ENCODE measurements around the gene PLA2G2A.
"Not testable (repeated sequence)": the region's sequence is repeated elsewhere in the genome, so short reads cannot be mapped to it uniquely, and the experiment has no call there.

Gene PLA2G2A

DNA sequence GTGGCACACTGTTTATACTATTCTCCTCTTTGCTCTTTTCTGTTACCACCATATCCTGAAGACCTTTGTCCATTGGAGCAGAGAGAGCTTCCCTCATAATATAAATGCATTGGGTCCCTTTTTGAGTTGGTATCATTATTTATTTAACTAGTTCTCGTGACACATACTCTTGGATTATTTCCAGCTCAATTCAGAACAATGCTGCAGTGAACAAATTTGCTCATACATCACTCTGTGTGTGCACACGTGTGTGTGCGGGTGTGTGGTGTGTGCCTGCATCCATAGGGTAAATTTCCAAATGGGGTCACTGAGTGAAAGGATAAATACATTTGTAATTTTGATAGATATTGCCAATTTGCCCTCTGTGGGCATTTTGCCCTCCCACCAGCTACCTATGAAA, 5.8 kb downstream of the PLA2G2A start:
- no peak for DNase-seq (ENCODE audit: low read depth in 3 of 3)

DNA sequence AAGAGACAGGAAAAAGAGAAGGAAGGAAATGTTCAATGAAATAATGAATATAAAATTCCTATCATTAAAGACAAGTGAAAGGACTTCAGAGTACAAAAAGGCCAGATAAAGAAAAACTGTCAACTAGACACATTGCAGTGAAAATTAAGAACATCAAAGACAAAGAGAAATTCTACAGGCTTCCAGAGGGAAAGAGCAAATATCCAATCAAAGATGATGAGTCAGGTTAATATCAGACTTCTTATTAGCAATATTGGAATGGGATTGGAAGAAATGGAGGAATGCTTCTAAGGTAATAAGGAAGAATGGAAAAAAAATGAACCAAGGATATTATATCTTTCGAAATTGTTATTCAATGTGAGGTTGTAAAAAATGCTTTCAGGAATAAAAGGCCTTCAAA, 7.8 kb downstream of the PLA2G2A start:
- no peak for DNase-seq (ENCODE audit: low read depth in 3 of 3)

GRCh38 chr1:19969898-19970660, 9.3 kb downstream of the PLA2G2A start:
- DNase-seq (ENCODE audit: low read depth in 3 of 3) = no peak

DNA sequence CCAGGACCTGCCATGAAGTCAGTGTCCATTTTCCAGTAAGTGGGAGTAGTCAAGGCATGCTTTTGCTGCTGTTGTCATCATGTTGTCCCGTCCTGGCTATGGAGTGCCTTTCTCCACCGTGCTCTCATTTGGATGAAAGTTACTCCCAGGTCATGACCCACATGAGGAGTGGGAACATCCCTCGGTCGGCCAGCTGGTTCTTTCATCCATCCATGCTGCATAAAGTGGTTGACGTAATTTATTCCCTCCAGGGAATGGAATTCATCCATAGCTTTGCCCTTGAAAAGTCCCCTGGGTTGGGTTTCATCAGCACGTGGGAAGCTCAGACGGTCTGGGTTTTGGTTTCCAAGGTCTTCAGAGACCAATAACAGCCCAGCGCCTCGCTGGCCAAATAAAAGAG, 11.6 kb downstream of the PLA2G2A start:
- no peak for DNase-seq (ENCODE audit: low read depth in 3 of 3)

DNA sequence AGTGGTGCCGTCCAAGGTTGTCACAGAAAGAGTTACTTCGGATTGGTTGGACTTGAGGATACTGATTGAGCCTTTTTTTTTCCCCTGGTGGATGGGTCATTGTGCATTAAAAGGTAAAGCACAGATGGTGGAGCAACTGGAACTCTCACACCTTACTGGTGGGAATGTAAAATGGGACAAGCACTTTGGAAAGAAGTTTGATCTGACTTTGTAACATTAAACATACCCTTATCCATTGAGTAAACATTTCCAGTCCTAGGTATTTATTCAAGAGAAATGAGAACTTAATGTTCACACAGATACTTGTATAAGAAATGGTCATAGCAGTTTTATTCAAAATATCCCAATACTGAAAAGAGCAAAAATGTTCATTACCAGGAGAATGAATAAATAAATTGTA, 14.9 kb downstream of the PLA2G2A start:
- no peak for DNase-seq (ENCODE audit: low read depth in 3 of 3)

DNA sequence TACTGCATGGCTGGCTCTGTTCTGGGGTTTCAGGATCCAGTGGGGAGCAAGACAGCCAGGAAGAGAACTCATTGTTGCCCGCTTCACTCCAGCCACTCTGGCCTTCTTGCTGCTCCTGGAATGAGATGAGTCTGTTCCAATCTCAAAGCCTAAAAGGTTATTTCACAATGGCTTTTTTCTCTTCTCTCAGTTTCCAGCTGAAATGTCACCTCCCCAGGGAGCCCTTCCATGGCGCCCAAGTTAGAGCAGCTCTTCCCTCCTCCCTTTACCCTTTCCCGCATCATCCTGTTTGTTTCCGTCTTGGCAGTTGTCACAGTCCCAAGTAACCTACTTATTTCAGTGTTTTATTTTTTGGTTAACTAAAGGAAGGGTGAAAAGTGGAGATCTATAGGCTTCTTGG, 15.8 kb downstream of the PLA2G2A start:
- DNase-seq (ENCODE audit: low read depth in 3 of 3) = no peak

DNA sequence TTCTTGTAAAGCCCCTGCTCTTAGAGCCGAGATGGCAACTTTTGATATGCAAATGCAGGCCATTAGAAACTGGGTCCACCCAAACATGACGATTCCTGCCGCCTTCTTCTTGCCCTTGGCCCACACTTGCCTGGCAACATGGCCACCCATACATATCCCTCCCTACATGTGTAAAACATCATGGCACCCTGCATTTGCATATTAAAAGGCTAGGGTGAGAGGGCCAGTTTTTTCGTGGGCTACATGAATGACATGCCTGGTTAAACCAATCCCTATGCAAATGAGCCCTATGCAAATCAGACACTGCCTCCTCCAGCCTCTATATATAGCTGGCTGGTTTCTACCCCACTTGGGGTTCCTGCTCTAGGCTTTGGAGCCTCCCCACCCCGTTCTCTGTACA, 18.8 kb downstream of the PLA2G2A start:
- DNase-seq (ENCODE audit: low read depth in 3 of 3) = no peak

DNA sequence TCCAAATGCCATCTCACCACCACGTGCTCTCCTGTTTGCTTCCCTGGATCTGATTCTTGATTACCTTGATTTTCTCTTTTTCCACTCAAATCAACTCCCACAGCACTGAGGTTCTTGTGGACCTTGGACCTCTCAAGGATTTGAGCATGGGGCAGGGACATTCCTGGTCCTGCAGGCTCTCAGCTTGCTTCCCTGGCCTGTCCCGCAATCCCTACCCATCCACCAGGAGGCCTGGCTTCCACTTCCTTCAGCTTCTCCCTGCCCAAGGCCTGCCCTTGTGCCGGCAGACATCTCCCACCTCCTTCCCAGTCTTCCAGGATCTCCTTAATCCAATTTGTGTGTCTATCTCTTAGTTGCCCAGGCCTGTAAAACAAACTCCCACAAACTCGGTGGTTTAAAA, 21.6 kb downstream of the PLA2G2A start:
- no peak for DNase-seq (ENCODE audit: low read depth in 3 of 3)

- DNase-seq (ENCODE audit: low read depth in 3 of 3) = no peak
Measured at GRCh38 chr1:19955534-19956170, 23.8 kb downstream of the PLA2G2A start.

DNA sequence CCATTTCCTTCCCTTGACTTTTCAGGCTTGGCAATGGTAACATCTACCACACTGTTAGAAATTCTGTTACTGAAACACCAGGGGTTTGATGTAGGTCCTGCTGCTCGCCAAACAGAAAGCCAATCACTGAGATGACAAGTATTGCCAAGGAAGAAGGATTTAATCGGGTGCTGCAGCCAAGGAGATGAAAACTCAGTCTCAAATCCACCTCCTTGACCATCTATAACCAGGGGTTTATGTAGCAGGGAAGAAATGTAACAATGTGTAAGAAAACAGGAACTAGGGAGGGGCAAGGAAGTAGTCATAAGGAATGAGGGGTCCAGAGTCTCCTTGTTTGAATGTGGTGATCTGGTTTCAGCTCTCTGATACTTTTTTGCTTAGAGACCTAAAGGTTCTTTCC, 25.4 kb downstream of the PLA2G2A start:
- DNase-seq (ENCODE audit: low read depth in 3 of 3) = no peak

- no peak for DNase-seq (ENCODE audit: low read depth in 3 of 3)
Measured at GRCh38 chr1:19949016-19949415, 30.4 kb downstream of the PLA2G2A start.

DNA sequence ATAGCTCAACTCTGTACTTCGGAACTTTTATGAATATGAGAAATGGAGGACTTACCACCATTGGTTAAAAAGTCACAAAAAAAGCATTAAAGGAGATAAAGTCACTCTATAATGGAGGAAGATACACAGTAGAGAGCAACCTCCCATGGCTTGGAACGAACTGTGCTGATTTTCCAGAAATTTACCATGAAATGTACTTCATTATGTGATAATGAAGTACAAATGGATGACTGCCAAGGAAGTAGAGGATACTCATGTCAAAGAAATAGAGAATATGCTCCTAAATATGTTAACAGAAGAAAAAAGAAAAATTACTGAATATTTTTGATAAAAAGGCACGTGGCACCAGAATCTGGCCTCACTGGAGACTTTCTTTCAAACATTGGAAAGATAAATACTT, 32.4 kb downstream of the PLA2G2A start:
- no peak for DNase-seq (ENCODE audit: low read depth in 3 of 3)

GRCh38 chr1:19946331-19946751, 33.1 kb downstream of the PLA2G2A start:
- no peak for DNase-seq (ENCODE audit: low read depth in 3 of 3)

- no peak for DNase-seq (ENCODE audit: low read depth in 3 of 3)
Measured at GRCh38 chr1:19945914-19946313, 33.5 kb downstream of the PLA2G2A start.

GRCh38 chr1:19942657-19943056, 36.8 kb downstream of the PLA2G2A start:
- DNase-seq (ENCODE audit: low read depth in 3 of 3) = no peak

GRCh38 chr1:19942088-19942487, 37.3 kb downstream of the PLA2G2A start:
- no peak for DNase-seq (ENCODE audit: low read depth in 3 of 3)

GRCh38 chr1:19941206-19941568, 38.2 kb downstream of the PLA2G2A start:
- DNase-seq (ENCODE audit: low read depth in 3 of 3) = no peak

DNA sequence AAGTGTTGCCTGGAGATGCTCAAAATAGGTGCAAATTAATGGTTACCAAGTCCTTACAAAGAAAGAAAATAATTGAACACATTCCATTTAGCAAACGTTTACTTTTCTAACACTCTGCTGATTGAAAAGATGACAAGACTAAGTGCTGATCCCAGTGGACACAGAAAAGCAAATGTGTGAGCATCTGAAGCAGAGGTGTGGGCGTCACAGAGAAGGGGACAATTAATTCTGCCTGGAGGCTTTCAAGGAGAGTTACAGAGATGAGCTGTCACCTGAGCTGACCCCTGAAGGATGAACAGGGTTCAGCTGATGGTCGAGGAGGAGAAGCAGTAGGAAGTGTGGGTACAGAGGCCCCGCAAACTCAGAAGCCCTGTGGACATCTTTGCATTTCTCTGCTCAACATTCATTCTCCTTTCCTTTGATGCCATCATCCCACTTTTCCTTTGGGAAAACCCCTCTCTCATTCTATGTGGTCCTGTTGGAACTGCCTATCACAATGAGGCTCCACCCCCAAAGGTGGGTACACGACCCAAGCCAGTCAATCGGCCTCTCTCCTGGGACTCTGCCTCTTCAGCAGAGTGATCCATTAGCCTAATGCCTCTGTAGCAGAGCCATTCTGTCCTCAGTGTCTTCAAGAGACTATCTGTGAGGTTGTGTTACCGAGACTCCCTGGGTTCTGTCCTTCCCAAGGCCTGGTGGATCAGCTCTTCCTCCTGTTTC, 38.8 kb downstream of the PLA2G2A start:
- DNase-seq (ENCODE audit: low read depth in 3 of 3) = no peak

DNA sequence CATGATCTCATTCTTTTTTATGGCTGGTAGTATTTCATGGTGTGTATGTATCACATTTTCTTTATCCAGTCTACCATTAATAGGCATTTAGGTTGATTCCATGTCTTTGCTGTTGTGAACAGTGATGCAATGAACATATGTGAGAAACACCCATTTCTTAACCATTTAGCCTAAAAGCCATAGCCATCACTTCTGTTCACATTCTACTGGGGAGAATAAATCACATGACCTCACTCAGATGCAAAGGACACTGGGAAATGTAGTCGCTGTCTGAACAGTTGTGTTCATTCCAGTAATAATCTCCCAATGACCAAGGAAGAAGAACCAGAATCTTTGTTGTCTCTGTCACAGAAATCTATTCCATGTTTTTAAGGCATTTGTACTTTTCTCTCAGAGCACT, 40.9 kb downstream of the PLA2G2A start:
- no peak for DNase-seq (ENCODE audit: low read depth in 3 of 3)

- no peak for DNase-seq (ENCODE audit: low read depth in 3 of 3)
Measured at GRCh38 chr1:19936061-19936750, 43.2 kb downstream of the PLA2G2A start.

DNA sequence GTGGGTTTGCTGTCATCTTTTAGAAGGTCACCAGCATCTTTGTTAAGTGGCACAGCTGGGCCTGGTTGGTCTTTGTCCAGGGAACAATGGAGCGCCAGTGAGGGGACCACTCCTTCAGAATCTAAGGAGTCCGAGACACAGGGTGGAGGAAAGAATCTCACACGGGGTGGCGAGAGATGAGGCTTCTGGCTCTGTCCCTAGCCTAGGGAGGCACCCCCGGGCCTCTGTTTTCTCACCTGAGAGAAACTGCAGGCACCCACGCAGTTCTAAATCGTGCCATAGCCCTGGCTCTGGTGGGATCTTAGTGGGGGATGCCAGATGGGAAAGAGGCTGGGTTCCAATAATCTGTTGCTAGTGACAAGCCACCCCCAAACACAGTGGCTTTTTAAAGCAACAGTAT, 45.1 kb downstream of the PLA2G2A start:
- no peak for DNase-seq (ENCODE audit: low read depth in 3 of 3)

DNA sequence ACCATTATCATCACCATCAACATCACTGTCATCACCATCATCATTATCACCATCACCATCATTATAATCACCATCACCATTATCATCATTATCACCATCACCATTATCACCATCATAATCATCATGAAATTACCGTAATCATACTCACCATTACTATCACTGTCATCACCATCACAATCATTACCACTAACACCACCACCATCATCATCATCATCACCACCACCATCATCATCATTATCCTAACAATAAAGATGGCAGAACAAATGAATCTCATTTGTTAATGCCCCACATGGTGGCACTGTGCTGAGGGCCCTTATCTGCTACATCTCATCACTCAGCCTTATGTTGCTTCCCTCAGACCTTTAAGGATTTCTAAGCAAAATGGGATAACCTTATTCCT, 46.6 kb downstream of the PLA2G2A start:
- no peak for DNase-seq (ENCODE audit: low read depth in 3 of 3)

DNA sequence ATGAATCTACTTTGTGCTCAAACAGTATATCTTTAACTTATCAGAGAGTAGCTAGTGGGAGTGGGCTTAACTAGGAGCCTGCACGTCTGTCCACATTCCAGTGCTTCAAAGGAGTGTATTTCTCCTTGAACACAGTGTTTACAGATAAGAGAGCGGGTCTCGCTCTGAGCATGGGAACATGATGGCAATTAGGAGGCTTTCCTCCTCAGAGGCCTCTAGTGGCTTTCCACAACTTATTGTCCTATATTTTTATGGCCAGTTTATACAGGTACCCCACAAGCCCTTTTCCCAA, 52.3 kb downstream of the PLA2G2A start:
- DNase-seq (ENCODE audit: low read depth in 3 of 3) = not testable (repeated sequence)

All from stimulated activated CD4-positive, alpha-beta T cell treated with anti-CD3 and anti-CD28 coated beads, TNF-alpha, amount 100 ng/mL, for 4 hours (primary cell).